Activated effector memory CD4-positive, alpha-beta T cell treated with Interleukin-2 at 50 U/mL for 16 hours (primary cell): ENCODE data around the gene CTCFL.

Experiments used
- DNase-seq: peaks from one replicate; pipeline ENCODE4 v3.0.0-alpha.2; 2020

Gene CTCFL

DNA sequence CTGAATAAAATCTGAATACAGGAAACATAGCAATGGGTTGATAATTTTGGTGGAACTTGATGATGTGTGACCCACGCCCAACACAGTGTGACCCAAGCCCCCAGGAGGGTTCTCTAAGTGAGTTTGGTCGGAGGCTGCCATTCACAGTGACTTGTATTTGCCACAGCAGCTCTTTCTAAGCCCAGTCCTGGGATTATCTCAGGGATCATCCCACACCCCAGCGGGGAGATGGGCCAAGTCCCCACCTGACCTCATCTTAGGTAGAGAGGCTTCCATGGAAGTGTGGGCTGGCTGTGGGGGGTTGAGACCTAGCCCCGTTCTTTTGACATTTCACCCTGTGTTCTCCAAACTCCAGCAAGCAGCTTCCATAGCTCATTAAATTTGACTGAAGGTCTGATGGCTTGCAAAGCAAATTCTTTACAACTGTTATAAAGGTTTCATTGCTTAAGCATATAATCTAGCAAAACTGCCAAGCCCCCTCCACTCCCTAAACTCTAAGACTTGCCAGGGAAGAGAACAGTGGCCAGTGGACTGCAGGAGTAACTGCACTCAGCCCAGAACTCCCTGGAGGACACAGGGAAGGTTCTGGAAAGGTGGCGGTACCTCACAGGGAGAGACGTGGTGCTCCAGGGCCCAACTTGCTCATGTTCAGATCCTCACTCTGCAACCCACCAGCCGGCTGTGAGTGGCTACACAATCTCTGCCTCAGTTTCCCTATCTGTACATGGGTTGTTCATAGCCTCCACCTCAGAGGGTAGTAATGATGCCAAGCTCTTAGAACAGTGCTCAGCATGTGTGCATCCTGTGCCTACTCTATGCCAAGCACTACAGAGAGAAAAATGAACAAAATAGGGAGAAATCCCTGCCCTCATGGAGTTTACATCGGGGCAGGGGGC, 35.0 kb upstream of the CTCFL start:
- no peak for DNase-seq

DNA sequence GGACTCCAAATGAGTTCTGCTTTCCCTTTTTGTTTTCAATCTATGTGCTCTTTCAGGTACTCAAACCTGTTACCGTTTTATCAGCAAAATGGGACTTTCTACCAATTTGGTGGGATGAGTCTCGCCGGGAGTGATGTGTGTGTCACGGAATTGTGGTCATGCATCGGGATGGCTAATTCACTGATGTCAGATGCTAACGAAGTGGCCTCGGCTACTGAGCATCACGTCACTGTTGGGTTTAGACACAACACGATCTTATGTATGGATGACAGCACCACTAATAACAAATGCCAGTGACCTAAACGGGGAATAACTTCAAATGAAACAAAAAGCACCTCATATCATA, 34.3 kb upstream of the CTCFL start:
- DNase-seq: no peak

DNA sequence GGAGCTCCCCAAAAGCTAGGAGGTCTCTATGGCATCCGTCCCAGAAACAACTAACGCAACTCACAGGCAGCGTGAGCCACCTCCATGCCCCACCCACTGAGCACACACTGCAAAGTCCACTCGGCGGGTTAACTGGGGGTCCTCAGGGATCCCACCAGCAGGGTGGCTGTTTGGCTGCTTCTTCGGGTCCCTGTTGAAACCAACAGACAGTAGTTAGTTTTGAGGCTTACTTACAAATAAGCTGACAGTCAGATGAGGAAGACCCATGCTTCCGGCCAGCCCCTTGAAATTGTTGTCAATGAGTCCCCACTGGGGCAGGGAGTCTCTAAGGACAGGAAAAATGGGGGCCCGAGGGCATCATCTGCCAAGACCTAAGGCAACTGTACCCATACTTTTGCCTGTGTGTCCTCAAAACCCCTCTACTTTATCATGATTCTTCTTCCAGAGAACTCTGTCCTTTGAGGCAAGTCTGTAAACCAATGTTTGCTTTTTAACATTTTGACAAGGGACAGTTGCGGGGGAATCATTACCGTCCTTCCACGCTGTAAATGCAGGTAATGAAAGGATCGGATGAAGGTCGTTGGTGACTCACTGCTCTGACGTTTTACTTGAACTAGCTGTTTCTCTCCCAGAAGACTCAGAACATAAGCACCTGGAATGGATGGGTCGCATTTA, 33.8 kb upstream of the CTCFL start:
- no peak for DNase-seq

DNA sequence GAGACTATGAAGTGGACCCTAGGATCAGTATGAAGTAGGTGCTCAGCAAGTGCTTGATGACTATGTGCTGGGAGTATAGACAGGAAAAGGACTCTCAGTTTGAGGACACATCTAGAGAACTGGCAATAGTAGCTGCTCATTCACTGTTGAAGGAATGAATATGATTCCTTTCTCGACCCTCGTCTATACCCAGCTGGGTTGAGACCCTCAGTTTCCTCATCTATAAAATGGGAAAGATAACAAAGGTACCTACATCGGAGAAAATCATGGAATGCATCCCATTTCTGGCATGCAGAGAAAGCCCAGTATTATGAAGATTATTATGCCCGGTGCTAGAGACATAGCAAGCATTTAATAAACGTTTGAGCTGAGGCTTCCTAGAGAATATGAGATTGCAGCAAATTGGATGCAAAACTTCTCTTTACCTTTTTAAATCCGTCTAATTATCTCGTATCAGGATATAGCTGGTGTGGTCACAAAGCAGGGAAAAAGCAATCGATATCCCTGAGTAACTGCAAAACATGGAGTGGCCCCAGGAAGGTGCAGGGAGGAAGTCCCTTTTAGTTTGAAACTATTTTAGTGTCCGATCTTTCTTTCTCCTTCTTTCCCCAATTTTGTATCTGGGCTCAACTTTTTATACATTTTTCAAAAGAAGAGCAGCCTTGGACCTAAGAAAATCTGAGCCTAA, 33.1 kb upstream of the CTCFL start:
- DNase-seq: no peak

DNA sequence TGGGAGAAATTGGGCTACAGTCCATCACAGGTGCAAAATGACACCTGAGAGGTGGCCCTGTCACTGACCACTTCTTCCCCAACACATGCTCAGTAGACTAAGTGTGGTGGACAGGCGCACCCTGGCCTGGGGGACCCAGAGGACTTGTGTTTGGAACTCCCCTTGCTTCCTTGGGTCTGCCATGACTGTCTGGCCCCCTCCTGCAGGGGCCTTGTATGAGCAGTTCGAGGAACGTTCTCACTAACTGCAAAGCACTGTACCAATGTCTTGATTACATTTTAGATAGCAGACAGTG, 32.0 kb upstream of the CTCFL start:
- no peak for DNase-seq

DNA sequence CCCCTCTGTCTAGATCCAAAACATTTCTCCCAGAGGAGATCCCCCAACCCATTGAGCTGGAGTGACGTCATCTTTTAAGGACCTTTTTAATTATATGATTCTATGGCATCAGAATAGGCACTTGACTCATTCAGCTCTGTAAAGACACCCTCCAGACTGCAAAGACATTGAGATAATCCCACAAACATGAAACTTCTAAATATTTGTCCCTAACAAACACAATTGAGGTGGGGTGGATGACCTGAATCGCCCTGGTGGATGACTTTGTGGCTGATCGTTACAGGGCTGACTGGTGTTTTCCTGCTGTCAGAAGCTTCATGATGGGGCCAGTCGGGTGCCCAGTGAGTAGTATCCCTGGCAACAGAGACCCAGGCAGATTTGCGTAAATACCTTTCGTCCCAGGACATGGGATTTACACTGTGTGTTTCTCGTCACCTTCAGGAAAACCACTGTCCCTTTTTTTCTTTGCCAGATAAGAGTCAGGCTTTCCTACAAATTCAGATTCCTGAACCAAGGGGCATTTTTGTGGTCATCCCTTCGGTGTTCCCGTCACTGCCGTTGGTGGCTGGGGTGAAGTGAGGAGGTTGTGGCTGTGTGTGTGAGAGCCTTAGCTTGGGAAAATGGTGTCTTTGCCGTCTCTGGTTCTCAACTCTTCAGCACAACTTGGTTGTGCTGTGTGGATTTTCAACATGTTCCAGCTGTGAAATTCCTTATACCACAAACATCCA, 30.7 kb upstream of the CTCFL start:
- no peak for DNase-seq

DNA sequence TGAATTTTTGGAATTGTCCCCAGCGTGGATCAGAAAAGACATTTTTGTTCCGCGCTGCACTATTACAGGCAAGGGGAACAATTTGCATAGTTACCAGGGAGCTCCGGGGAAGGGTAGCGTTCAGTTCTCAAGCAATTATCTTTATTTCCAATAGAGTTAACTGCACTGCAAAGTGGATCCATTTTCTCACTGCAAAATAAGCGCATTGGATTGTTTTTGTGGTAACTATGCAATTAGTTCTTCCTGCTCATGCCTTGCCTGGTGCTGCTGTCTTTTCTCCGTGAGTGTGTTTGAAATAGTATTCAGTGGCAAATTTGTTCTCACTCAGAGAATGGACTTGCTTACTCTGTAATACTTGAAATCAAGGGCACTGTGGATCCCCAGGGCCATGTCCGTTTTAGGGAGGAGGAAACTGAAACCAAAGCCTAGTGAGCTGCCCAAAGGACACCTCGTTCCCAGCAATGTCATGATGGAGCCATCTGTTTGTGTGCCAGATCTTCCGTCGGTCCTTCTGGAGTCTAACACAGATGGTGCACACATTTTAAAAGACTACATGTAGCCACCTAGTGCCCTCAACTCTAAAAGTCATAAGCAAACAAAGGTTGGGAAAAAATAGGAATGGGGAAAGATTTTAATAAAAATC, 28.6 kb upstream of the CTCFL start:
- DNase-seq: no peak

DNA sequence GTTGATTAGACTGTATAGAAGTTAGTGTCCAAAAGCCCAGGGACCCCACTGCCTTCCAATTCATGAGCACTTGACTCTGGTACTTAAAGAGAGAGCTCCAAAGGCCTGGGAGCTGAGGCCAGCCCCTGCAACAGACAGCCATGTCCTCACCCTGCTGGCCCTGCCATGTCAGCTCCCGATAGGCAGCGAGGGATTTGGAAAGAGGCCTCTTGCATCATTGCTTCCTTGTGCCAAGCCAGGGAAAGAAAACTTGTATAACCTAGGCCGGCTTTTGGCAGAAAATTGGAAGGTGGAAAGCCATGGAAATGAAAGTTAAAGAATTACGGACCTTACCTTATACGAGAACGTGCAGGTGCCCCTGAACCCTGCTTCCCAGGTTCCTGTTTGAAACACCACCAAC, 27.5 kb upstream of the CTCFL start:
- no peak for DNase-seq

DNA sequence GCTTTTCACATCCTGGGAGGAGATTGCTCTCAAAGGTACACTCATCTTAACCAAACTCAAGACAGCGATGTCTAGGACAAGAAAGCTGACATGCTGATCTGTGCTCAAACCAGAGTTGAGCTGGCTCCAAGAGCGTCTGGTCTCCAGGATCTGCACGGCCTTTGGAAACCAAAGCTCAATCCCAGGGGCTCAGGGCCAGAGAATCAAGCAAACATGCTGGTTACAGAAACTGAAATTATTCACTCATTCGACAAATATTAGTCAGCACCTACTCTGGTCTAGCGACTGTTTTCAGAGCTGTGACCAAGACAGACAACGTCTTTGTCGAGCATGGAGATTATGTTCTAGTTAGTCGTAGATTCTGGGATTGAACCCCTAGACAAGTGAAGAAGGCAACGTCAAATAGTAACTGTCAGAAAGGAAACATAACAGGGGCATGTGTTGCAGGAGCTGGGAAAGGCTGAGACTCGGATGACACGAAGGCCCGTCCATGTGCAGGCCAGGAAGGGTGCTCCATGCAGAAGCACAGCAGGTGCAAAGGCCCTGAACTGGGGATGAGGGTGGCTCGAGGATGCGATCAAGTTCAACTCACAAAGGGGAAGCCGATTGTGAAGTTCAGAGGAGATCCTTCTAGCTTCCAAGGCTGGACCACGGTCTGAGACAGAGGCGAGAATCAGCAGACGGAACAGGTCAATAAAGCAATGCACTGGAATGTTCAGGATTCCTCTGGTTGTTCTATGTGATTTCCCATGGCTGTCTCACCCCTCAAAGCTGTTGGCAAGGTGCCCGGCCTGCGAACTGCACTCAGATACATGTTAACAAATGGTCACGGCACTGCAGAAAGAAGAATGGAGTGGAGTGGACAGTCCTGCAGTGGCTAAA, 23.5 kb upstream of the CTCFL start:
- DNase-seq: no peak

DNA sequence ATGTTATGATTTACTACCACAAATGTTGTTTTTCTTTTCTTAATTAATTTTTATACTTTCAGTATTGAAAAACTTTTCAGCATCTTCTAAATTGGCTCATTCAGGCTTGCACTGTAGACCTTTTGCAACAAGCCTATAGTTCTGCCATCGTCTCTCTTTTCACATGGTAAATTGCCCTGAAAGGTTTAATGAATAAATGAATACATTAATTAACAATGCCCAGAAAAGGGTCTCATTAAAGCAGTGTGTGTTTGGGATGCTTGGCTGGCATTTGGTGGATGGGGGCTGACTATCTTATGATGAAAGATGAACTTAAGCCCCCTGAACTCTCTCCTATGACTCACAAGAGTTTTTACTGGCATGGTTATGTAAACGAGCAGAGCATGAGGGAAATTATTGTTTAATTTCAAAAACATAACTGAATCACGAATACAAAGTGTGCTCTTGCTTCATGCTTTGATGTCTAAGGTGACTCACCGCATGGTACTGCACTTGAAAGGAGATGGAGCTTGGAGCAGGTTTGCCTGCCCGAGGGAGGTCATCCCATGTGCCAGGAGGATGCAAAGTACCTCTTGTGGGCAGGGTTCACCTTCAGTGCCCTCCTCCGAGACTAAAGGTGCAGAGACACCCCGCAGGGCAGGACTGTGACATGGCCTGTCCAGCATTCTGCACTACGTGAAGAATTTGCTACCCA, 22.2 kb upstream of the CTCFL start:
- no peak for DNase-seq

DNA sequence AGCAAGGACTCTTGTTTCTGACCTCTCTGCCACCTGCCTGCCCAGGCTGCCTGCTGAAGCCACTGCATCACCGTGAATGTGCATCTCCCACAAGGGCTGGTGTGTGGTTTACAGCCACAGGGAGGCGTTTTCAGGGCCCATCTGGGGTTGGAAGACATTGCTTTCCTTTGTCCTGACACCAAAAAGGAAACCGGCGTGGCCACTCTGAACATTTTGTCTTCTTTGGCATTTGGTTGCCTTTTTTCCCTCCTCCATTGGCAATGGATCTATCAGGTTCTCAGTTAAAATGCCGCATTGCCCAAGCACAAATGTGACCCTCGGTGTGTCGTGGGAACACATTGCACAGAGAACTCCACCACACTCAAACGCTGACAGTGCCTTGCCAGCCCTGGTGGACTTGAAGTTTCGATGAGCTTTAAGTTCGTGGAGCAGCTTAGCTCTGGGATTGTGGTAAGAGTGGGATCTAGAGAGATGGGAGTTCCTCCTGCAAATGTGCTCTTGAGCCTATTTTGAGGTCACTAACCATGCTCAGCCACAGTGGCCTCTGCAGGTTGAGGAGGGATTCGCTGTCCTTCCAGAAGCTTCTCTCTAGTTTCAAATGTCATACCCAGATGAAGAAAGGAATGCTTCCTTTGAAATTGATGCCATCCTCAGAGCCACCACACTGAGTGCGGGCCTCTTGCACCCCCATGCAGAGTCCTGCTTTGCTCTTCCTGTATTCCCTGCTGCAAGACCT, 21.2 kb upstream of the CTCFL start:
- no peak for DNase-seq

DNA sequence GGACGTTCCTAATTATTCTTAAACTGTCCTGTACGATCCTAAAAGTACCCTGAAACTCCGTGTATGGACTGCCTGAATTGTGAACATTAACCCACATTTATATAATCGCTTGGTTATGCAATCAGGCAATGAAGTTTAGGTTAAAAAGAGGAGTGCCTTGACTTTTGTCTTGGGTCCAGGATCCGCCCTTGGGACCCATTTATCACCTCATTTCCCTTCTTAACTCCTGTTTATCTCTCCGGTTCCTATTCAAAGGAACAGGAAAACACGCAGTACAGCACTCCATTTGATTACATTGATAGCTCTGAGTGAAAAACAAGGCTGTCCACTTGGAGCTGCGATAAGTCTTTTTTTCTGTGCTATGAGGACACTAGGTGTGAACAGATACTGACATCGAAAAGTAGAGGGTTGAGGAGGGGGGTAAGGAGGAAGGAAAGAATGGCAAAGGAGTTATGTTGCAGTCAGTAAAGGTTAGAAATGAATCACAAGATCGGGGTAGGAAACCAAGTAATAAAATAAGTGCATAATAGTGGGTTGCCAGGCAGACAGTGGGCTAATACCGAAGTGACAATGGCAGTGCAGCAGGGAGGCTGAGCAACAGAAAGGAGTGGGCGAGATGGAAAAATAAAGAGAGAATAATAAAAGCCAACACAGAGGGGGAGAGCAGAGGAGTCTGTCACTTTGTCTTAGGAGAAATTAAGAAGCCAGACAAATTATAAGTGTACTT, 20.1 kb upstream of the CTCFL start:
- no peak for DNase-seq

DNA sequence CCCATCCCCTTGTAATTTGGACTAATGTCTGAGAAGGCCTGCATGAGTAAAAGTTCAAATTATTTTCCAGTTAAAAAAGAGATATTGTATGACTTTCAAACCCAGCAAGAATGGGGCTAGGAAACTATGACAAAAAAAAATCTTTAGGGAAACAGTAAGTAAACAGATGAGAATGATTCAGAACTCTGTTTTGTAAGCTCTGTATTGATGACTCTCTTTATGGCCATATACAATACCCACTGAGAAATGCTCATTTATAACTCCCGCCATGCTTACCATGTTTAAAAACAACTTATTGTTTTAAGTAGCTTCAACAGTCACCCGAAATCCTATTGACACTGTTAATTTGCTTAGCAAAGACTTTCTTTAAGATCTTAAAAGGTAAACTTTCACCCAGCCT, 18.8 kb upstream of the CTCFL start:
- DNase-seq: no peak

DNA sequence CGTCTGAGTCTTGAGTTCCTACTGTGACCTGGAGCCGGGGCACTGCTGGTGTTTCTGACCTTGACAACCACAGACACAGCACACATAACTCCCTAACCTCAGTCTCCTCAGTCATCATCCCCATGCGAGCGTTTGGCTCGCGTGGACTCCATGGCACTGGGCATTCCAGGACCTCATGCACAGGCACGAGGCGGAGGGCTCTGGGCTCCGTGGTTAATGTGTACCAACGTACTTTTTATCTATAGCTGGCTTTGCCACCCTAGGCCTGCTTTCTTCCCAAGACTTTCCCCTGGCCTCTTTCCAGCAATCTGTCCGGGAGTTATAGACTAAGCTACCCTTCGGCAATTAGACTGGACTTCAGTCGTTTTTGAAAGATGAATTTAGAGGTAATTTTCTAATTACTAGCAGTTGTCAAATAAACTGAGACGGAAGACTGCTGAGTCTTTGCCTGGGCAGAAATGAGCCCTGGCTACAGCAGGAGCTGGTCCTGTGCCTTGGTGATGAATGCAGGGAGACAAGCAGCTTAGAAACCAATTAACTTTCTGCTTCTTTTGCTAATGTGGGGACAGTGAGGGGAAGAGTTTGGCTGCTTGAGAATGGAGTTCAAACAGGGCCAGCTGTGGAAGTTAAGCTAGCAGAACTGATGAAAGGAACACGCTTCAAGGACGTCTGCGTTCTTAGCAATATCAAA, 16.1 kb upstream of the CTCFL start:
- no peak for DNase-seq

DNA sequence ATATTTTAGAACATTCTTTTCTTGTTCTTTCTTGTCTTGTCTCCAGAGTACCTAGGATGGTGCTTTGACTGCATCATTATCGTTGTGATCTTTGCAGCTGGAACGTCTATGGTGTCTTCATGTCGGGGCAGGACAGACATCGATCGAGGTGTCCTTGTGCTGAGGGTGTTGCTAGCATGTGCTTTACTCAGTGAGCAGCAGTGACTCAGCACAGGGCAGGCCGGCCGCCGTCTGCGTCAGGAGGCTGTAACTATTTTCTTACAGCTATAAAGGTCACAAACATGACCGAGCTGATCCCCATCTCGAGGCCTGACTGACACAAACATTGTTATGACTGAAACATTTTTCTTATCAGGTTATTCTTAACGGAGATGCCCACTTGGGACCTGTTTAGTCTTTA, 14.9 kb upstream of the CTCFL start:
- no peak for DNase-seq

DNA sequence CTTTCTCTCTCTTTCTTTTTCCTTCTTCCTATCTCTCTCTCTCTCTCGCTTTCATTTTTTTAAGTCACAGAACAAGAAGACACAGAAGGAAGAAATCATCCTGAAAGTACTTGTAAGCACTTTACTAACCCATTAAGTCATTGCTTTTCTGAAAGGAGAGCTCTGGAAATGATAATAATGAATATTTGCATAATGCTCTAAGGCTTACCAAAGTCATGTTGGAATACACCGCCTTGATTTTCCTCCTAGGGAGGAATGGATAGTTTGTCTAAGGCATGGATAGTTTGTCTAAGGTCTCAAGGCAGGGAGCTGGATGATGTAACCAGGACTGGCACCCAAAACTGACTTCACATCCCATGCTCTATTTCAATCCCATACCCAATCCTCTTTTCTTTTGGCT, 12.9 kb upstream of the CTCFL start:
- no peak for DNase-seq

DNA sequence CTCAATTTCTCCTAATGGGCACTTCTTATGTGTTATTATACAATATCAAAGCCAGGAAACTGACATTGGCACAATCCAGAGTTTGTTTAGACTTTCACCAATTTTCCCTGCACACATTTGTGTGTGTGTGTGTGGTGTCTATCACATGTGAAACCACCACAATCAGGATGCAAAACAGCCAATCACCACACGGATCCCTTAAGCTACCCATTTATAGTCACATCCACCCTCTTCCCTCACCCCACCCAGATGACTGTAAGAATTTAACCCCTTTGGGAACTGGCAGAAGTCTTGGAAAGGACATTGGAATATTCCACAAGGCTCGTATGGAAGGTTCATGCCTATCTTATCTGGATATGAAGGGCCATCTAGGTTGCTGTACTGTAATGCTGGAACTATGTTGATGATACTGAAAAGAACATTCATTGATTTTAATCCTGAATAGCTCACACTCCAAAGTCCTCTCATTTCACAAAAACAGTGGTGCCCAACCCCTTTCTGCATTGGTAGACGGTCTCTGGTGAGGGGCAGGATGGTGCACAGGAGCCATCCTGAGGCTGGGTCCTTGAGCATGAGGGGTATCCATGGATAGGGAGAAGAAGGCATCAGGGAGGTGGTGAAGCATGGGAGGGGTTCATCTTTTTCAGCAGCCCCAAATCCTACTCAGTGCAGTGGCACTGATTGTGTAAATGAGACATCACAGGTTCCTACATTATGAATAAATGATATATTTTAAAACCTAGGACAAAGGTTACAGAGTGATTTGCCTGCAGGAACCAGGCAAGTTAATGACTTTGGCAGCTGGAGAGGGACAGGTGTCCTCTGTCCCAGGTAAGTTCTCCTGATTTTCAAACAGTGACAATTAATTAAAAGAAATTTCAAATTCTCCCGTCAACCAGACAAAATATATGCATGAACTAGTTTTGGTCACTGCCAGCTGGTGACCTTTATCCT, 12.1 kb upstream of the CTCFL start:
- no peak for DNase-seq

DNA sequence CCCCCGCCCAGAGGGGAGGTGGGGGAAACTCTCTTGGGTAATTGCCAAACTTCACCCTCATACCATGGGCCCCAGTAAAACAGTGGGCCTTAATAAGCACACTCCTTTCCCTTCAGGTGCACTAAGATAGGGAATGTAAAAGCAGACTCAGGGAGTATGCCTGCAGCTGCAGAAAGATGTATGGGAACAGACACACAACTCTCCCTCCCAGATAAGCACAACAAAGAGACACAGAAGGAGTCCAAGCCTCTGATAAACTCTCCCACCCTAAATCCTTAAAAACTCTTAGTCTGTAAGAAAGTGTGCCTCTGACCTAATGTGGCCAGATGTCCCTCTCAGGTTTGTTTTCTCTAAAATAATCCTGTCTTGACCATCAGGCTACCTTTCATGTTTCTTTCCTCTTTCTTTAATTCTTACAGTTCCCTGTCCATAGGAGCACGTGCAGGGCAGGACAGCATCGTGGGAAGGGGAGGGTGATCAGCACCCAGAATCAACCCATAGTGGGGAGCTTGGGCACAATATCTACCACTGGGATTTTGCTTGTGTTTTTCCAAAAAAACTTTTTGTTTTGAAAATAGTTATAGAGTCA, 11.3 kb upstream of the CTCFL start:
- DNase-seq: no peak
